Ovary (tissue), 3 donors: ENCODE measurements around the gene OPCML.

Experiments
- CTCF ChIP-seq, 3 donors: fragments of 450-650 bp in 2 of 3; fragments of 200-600 bp in 1 of 3; IDR thresholded peaks; one replicate each; pipeline versions ENCODE4 v1.5.1 to v1.8.0; 2016 to 2022; ENCODE audit warnings: antibody characterized with exemption in 3 of 3, mild to moderate bottlenecking in 1 of 3
- EP300 ChIP-seq: sonication (generic); formaldehyde crosslinking; IDR thresholded peaks from one replicate; pipeline ENCODE4 v1.6.1; 2017; ENCODE audit warnings: antibody characterized with exemption
- POLR2A ChIP-seq: fragments of 450-650 bp; IDR thresholded peaks from one replicate; pipeline ENCODE4 v1.6.1; 2017; ENCODE audit warnings: antibody characterized with exemption, mild to moderate bottlenecking, moderate library complexity
- donor health status: DM: no; HTN: no; CAD: no.

- TF ChIP-seq POLR2A: no peak
- TF ChIP-seq CTCF (IDR thresholded peaks at IDR 0.05): no peak
- TF ChIP-seq EP300: no peak
Measured at GRCh38 chr11:132674151-132674550, 858.1 kb downstream of the OPCML start.
